HG03108 (cell line): ENCODE measurements around the gene SLC25A14.

ENCODE experiments used
- ATAC-seq: cut with Tn5 transposase; IDR thresholded peaks from one replicate; pipeline ENCODE4 v1.9.1; 2021; ENCODE audit warnings: moderate library complexity; ENCODE audit not compliant: unreplicated experiment

SLC25A14 gene

DNA sequence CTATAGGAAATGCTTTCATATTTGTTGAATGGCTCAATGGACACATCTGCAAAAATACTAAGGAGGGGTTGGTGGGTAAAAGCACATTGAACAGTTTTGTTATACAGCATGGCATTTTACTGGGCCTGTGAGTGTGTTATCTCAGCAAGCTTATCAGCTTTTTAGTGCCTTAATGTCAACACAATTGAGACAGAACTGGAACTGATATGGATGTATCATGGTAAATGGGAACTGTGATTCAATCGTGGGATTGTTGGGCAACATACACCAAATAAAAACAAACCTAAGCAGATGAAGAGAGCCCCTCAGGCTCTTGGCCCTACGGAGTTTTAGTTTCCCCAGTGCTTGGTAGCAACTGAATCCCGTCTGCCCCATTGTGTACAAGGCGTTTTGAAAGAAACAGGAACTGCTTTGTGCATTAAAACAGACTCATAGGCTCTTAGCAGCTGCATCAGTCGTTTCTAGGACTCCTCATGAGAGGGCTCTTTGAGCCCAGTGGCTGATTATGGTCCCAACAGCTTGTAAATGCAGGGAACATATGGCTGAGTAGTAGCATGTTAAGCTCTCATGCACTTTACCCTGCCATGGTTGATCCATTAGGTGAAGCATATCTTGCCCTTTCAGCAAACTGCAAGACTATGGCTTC is 38.4 kb downstream of the SLC25A14 start:
- no peak for ATAC-seq

DNA sequence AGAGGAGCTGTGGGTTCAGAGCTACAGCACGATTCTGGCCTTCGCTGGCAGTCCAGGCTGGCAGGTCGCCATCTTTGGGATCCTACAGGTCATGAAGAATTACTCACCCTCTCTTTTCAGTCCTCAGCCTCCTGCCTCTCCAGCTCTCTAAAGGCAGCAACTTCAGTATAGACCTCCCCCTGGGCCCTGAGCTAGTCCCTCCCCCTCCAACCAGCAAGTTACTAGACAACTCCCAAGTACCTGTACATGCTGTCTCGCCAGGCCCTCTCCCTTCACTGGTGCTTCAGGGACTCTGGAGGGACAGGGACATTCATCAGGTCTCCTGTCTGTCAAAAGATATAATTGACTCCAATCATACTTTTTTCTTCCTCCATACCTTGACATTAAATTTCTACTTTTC is 45.8 kb downstream of the SLC25A14 start, which contains the start of gene GPR119:
Gene GPR119 (minus strand): TSS at position 155 of the 400 bp plus-strand sequence. CDS start 227 bp downstream, outside the sequence.
- ATAC-seq, result no peak

DNA sequence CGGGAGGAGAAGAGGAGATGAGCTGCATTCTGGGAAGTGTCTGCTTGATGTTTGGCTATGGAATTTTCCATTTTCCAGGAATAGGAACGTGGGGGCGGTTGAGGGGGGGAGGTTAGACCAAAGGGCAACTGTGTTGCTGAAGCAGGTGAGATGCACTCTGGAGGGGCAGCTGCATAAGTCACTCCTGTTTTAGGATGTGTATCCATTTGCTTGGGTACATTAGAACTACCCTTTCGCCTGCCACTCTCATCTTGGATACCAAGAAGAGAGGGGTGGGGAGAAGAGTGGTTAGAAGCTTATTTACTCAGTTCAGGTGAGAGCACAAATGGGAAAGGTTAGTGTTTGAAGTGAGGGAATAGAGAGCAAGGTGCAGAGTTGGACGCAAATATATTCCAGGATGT is 46.7 kb downstream of the SLC25A14 start:
- ATAC-seq, result no peak

DNA sequence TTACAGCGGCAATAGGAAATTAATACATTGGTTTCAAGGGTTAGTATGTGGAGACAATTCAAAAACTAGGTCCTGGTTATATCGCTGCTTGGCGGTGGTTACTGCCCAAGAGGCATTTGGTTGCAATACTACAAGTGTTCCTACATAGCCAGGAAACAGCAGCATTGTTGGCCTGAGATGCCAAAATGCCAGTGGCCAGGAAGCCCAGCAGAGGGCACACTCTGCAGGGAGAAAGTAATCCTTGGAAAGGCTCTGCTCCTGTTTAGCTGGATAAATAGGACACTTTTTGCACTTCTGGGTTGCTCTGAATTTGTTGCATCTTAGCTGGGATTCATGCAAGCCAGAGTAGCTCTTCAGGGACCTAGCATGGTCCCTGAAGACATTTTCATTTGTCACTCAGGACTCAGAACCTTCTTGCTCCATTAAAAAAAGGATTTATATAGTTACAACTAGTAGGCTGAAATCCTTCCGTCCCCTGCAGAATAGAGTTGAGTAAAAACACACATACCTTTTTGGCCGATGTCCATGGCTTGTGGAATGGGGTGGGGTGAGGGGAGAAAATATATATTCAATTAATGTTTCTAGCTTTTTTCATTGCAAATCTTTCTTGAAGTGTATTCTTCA is 53.8 kb downstream of the SLC25A14 start:
- no peak for ATAC-seq

DNA sequence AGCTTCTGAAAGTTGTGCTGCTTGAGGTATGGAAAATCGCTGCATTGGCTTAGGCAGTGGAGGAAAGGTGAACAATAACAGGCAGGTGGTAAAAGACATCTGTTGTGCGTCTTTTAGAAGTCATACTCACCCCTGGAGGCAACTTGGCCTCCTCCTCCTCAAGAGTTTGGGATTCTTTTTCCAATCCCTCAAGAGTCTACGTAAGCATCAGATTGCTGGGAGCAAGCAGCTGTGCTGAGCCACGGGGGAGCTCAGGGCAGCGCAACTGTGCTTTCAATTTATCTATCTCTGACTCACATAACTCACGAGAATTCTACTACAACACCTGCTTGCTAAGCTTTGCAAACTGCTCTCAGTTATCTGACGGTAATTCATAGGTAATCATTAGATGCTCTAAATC is 55.6 kb downstream of the SLC25A14 start:
- ATAC-seq, result no peak

DNA sequence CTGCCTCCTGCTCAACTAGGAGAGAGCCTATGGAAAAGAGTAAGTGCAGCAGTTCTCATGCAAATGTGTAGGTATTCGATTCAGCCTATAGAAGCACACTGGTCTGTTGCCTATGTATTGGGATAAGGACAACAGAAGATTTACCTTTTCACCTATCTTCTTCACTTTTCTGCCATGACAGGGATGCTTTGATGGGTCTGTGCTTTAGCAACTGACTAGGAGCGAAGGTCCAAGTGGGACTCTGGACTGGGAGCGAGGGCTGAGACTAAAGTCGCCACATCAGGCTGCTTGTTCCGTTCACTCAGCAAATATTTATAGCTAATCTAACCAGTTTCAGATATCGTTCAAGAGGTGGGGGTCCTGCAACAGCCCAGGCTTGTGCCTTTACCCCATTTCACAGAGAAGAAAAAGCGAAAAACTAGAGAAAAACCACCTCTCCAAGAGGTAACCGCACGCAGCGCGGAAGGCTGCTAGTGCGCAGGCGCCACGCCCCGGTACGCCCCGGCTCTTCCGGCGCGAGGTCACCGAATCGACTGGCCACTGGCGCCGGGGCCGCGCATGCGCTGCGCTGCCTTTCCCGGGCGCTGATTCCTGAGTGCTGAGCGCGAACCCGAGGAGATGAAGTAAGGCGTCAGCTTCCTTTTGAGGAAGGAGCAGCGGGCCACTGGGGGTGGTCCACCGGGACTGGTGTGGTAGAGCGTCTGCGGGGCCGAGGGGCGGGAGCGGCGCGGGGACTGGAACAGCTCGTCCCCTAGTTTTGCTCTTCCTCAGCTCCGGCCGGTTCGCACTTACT is 61.9 kb downstream of the SLC25A14 start, which contains the start of gene RBMX2:
Gene RBMX2 (plus strand): TSS at position 573 of the 793 bp plus-strand sequence. CDS start 46 bp downstream, at position 619.
- ATAC-seq, result peak; percentile 96

DNA sequence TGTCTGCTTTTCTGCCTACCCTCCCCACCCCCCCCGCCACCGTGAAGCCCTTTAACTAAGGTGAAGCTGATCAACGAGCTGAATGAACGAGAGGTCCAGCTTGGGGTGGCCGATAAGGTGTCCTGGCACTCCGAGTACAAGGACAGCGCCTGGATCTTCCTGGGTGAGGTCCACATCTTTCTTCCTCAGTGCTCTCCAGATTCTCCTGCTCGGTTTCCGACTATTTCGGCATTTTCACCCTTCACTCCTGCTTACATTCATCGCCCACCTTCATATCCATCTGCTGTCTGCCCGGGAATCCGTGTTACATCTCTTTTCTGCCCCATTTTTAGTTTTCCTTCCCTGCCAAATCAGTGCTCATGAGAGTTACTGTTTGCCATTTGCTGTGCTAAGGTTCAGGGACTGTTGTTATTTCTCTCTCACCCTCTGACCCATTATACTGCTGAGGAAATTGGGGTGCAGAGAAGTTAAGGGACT is 62.5 kb downstream of the SLC25A14 start:
- ATAC-seq, result no peak

DNA sequence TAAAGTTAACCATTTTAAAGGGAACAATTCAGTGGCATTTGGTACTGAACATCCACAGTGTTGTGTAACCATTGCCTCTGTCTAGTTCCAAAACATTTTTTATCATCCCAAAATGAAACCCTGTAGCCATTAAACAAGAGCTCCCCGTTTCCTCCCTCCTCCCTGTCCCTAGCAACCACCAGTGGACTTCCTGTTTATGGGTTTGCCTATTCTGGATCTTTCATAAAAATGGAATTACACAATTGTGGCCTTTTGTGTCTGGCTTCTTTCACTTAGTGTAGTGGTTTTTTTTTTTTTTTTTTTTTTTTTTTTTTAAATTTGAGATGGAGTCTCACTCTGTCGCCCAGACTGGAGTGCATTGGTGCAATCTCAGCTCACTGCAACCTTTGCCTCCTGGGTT is 73.7 kb downstream of the SLC25A14 start:
- no peak for ATAC-seq

DNA sequence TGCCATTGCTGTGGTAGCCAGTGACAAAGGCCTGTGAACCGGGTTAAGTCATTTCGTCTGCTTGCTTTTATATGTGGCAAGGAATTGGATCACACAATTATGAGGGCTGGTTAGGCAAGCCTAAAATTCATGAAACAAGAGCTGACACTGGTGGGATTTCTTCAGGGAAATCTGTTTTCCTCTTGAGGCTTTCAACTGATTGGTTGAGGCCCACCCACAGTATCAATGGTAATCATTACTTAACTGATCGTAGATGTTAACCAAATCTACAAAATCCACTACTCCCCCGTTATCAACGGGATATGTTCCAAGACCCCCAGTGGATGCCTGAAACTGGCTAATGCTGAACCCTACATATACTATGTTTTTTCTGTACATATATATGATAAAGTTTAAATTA is 75.1 kb downstream of the SLC25A14 start:
- no peak for ATAC-seq

DNA sequence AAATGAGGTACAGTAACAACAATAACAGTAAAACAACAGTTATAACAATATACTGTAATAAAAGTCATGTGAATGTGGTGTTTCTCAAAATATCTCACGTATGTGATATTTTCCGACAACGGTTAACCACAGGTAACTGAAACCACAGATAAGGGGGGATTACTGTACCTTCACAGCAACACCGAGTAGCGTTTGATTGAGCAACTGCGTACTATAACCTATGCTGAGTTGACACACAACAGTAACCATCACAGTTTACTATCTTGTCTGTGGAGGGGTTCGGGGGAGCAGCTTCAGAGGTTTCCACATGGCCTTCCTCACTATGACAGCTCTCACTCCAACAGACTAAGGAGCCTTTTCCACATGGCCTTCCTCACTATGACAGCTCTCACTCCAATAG is 75.5 kb downstream of the SLC25A14 start:
- ATAC-seq, result no peak

DNA sequence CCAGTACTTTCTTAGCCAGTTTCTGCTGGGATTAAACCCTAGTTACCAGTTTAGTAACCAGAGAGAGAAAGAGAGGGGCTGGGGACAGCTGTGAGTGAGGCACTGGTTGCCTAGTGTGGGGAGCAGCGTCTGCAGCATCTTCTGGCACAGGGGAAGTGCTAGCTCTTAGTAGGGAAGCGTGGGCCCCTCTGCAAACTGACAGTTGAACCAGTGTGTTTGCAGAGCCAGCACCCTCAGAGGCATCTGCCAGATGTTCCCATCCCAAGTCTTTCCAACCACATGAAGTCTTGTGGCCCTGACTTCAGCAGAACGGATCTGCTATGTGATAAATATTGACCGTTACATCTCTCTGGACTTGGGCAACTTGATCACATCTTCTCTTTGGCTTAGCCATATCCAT is 77.1 kb downstream of the SLC25A14 start:
- ATAC-seq, result no peak

DNA sequence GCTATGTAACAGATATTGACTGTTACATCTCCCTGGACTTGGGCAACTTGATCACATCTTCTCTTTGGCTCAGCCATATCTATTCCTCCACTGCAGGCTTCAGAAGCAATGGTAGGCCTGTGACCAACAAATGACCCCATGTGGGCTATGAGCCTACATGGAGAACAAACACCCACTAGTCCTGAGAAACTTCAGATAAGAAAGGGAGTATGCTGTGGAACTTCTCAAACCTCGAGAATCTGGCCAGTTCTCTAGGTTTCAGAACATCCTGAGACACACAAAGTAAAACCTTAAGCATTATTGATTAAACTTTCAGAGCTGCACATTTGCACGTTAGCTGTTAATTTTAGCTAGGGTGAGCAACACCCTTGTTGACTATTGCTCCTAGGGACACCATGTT is 78.3 kb downstream of the SLC25A14 start:
- ATAC-seq, result no peak

DNA sequence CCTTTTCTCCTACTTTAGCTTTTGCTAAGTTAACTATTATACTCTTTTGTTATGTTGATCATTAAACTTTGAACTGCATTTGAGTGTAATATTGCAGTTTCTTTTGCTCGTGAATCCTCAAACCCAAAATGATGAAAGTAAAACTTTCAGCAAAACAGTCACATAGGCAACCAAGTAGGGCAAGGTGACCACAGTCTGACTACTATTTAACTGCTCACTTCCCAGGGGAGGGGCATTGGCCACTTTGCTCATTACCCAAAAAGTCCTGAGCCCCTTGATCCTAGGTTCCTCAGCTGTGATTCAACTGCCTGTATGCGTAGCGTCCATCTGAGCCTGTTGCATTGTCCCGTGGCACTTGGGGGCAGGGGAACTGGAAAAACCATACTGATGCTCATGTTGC is 79.0 kb downstream of the SLC25A14 start:
- ATAC-seq, result no peak

DNA sequence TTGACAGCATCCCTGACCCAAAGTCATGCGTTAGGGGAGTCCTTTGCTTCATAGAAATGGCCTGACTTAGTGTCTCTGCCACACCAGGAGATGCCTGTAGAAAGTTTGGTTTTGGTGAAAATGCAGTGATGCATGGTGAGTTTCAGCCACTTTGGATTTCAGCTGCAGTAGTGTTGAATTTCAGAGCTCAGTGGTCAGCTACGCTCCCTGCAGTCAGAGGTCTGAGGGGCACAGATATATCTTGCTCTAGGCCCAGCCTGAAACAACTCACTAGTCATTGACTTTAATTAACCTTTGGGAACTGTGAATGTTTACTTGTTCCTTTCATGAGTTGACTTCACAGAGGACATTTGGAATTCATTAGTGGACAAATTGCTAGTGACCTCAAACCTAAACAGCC is 79.5 kb downstream of the SLC25A14 start:
- no peak for ATAC-seq
